Measurements from ENCODE around the gene TMEM151B. TPM values are rescaled to one million over a fixed set of nuclear protein-coding genes. Genes with fewer than 3 reads are reported as not detected.
"Not testable (repeated sequence)": the region's sequence is repeated elsewhere in the genome, so short reads cannot be mapped to it uniquely, and the experiment has no call there.

Gene TMEM151B
- polyA plus RNA-seq, 3 donors: 0.42 to 0.62 (median 0.60) TPM

GRCh38 chr6:44298864-44299263 lies 28.6 kb downstream of the TMEM151B start:
- DNase-seq (ENCODE audit: low read depth in 3 of 3, low spot score in 2 of 3): no peak

DNA sequence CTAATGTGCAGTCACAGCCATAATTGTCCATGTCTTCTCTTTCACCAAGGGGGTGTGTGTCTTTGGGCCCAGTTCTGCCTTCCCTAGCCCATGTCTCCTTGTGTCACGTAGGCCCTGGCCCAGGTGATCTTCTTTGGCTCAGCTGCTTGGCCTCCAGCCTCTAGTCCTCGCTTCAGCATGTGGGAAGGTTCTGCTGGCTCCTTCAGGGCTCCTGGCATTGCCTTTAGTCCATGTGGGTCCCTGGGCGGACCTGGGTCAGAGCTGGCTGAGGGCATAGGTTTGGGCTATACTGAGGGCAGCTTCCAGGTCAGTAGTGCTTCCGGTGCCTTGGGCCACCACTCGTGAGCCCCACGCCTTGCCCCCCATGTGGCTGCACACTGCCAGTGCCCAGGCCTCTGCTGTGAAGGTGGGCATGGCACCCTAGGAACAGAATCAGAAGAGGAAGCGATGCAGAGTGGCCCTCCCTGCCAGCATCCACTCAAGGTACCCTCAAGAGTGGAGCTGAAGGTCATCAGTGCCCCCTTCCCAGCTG lies 30.1 kb downstream of the TMEM151B start:
- DNase-seq (ENCODE audit: low read depth in 3 of 3, low spot score in 2 of 3): no peak

DNA sequence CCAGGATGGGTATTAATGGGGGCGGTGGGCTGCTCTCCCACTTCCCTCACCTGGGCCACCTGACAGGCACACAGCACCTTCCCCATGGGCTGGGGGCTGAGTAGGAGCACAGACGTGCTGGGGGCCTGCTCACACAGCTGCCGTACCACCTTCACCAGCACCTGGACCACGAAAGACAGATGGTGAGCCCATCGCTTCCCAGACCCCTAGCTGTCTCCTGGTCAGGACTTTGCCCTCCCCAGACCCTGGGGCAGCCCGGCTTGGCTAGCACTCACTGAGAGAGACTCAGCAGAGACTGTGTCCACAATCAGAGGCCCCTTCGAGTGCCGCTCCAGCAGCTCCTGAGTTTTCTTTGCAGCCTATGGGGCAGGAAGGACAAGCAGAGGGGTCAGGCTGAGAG lies 30.9 kb downstream of the TMEM151B start:
- no peak for DNase-seq (ENCODE audit: low read depth in 3 of 3, low spot score in 2 of 3)

GRCh38 chr6:44301782-44302564 lies 31.7 kb downstream of the TMEM151B start:
- DNase-seq (ENCODE audit: low read depth in 3 of 3, low spot score in 2 of 3): no peak

GRCh38 chr6:44302856-44303255 lies 32.6 kb downstream of the TMEM151B start:
- no peak for DNase-seq (ENCODE audit: low read depth in 3 of 3, low spot score in 2 of 3)

GRCh38 chr6:44303842-44304241 lies 33.6 kb downstream of the TMEM151B start:
- DNase-seq (ENCODE audit: low read depth in 3 of 3, low spot score in 2 of 3): no peak

GRCh38 chr6:44304282-44305199 lies 34.3 kb downstream of the TMEM151B start:
- DNase-seq (ENCODE audit: low read depth in 3 of 3, low spot score in 2 of 3): no peak

- no peak for DNase-seq (ENCODE audit: low read depth in 3 of 3, low spot score in 2 of 3)
Observed at GRCh38 chr6:44305200-44305725, 35.0 kb downstream of the TMEM151B start.

DNA sequence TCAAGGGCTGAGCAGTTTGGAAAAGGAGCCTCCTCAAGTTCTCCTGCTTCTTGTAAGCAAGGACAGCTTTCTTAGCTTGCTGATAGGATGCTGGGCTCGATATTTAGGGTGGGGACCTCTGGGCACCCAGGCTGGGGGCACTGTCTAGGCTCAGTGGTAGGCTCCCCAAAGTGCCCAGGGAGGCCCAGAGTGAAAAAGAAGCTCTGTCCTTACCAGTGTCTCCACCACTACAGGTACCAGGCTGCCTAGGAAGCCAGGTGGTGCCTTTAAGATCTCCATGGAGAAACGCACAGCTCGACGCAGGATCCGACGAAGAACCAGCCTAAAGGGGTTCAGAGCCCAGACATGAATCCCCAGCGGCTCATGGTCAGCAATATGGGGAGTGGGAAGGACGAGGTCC lies 36.5 kb downstream of the TMEM151B start:
- no peak for DNase-seq (ENCODE audit: low read depth in 3 of 3, low spot score in 2 of 3)

GRCh38 chr6:44307217-44307616 lies 37.0 kb downstream of the TMEM151B start:
- DNase-seq (ENCODE audit: low read depth in 3 of 3, low spot score in 2 of 3): no peak

DNA sequence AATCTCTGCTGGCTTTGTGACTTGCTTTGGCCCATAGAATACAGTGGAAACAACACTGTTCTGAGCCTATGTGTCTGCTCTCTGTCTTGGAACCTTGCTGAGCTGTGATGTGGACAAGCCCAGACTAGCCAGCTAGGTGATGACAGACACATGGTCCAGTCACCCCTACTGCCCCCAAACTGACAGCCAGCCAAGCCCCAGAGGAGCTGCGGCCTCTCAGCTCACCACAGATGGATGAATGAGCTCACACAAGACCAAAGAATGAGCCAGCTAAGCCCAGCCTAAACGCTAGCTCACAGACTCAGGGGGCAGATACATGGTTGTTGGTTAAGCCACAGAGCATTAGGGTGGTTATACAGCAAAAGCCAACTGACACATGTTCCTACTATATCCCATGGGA lies 38.8 kb downstream of the TMEM151B start:
- DNase-seq (ENCODE audit: low read depth in 3 of 3, low spot score in 2 of 3): no peak

DNA sequence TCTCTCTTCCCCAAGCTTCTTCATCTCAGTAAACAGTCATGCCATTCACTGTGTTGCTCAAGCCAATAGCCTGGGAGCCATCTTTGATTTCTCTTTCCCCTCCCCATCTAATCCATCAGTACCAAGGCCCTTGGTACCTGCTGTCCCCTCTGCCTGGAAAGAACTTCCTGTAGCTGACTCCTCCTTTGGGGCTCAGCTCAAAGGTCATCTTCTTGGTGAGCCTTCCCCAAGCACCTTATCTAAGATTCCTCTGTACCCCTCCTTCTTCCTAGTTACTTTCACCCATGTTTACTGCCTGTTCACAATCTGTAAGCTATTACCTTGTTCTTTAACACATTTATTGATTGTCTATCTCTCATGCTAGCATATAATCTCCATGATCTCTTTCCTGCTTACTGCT lies 39.4 kb downstream of the TMEM151B start:
- DNase-seq (ENCODE audit: low read depth in 3 of 3, low spot score in 2 of 3): no peak

DNA sequence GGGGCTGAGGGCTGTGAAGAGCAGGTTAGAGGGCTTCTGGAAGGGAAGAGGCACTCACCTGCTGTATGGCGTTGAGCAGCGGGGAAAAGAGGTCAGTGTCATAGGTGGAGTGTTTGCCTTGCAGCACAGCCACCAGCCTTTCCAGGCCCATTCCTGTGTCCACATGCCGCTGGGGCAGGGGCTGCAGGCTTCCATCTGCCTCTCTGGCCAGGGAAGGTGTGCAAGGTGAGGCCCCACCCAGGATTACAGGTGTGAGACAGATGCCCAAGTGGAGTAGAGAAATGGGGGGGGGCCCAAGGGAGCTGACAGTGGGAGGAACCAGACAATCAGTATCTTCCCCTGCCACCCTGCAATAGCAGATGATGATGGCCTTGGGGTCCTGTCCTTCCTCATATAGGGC lies 40.0 kb downstream of the TMEM151B start:
- DNase-seq (ENCODE audit: low read depth in 3 of 3, low spot score in 2 of 3): no peak

- no peak for DNase-seq (ENCODE audit: low read depth in 3 of 3, low spot score in 2 of 3)
Observed at GRCh38 chr6:44311304-44311703, 41.1 kb downstream of the TMEM151B start.

GRCh38 chr6:44311767-44312166 lies 41.5 kb downstream of the TMEM151B start:
- DNase-seq (ENCODE audit: low read depth in 3 of 3, low spot score in 2 of 3): no peak

DNA sequence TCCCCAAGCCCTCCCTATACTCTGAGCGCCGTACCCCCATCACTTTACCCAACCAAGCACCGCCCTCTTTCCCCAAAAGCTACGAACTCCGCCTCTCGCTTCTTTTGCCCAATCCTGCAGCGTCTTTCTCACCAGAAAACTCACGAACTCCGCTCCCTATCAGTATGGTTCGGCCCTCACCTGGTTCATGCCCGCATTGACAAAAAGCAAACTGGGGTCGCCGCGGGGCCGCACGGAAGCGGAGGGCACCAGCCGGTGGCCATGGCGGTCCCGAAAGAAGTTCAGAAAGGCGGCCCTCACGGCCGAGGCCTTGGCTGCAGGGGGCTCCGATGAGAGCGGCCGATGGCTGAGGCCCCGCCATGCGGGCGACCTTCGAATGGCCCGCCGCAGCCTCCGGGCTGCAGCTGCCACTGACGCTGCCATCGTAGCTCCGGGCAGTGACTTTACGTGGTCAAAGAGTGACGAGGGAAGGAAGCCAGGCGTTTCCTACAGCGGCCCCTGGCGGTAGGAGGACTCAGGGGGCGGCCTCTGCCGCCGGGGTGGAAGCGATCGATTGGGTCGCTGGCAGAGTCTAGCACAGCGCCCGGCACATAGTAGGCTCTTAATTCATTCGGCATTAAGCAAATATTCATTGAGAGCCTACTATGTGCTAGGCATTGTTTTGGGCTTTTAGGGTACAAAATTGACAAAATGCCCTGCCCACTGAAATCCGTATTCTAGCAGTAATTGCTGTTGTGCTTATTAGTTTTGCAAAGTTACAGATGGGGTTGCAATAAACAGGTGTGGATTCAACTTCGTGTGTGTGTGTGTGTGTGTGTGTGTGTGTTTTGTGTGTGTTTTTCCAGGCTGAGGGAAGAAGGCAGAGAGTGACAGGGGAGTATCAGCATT lies 42.9 kb downstream of the TMEM151B start, which contains the start of gene AARS2:
AARS2 (minus strand) TSS at position 447 of the 888 bp plus-strand sequence; CDS start at position 423, 24 bp downstream.
- DNase-seq (ENCODE audit: low read depth in 3 of 3, low spot score in 2 of 3): peak; percentile 76

DNA sequence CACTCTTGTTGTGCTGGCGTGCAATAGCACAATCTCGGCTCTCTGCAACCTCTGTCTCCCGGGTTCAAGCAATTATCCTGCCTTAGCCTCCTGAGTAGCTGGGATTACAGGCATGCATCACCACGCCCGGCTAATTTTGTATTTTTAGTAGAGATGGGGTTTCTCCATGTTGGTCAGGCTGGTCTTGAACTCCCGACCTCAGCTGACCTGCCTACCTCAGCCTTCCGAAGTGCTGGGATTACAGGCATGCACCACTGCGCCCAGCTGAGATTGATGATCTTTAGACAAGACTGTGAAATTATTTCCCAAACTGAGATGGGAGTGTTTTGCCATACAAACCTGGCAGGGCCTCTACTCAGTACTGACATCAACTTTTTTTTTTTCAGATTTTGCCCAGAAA lies 44.4 kb downstream of the TMEM151B start:
- not testable (repeated sequence) for DNase-seq (ENCODE audit: low read depth in 3 of 3, low spot score in 2 of 3)

DNA sequence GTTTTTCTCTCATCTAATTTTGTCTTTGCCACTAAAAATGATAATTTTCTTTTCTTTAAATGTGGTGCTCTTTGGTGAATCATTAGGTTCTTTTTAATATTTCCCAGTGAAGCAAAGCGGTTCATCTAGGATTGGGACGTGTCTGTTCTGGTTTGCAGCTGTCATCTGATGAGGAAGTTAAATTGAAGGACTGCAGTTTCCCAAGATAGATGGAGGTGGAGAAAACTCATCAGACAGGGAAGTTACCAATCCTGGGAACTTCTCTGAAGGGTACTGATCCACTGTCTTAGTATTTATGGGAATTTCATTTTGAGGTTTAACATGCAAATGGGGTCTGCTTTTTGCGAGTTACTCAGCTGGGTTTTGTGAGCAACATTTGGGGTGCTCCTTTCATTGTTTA lies 45.3 kb downstream of the TMEM151B start:
- no peak for DNase-seq (ENCODE audit: low read depth in 3 of 3, low spot score in 2 of 3)

DNA sequence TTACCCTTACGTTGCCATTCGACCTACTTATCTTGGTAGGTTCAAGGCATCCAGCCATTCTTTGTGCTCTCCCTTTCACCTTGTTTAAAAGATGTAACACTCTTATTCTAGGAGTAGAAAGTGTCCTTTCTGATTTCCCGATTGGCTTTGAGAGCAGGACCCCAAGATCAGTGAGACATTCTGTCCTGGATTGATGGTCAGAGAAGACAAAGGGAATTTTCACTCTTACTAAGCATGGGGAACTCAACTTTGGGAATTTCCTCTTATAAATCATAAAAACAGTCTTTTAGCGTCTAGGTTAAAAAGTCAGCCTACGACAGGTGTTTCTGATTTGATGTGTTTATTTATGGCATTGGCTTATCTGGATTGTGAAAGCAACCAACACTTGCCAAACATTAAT lies 45.7 kb downstream of the TMEM151B start:
- DNase-seq (ENCODE audit: low read depth in 3 of 3, low spot score in 2 of 3): no peak

DNA sequence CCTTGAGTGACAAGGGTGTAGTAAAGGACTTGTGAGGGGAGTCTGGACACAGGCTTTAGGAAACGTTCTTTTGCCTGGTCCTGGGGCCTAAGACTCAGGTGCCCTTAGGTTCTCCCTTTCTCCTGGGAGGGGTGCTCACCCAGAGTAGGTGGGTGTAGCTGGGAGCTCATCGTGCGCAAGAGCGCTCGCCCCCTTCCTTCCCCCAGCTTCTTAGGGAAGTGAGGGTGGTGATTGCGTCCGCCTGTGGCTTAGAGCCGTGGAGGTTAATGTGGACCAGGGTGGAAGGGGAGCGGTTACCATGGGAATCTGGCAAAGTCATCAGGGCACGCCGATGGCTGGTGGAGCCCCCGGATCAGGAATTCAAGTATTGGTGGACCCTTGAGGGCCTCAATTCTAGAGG lies 46.2 kb downstream of the TMEM151B start:
- DNase-seq (ENCODE audit: low read depth in 3 of 3, low spot score in 2 of 3): no peak
